HG03135 (cell line): ENCODE measurements around the gene PARVB.
"Not testable (repeated sequence)": the region's sequence is repeated elsewhere in the genome, so short reads cannot be mapped to it uniquely, and the experiment has no call there.

Source experiments
- ATAC-seq: cut with Tn5 transposase; IDR thresholded peaks from one replicate; pipeline ENCODE4 v1.9.1; 2021; ENCODE audit warnings: mild to moderate bottlenecking, moderate library complexity; ENCODE audit not compliant: unreplicated experiment

Gene PARVB

DNA sequence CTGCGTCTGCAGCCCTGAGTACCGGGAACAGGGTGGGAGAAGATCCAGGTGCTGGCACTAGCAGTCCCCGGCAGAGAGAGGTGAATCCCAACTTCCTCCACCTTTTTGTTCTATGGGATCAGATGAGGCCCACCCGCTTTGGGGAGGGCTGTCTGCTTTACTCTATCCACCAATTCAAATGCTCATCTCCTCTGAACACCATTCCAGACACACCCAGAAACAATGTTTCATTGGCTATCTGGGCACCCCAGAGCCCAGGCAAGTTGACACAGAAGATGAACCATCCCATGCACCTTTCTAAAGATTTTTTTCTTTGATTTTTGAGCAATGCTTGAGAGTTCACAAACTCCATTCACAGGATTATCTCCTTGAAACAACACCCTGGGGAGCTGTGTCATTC, 78.0 kb downstream of the PARVB start:
- no peak for ATAC-seq

DNA sequence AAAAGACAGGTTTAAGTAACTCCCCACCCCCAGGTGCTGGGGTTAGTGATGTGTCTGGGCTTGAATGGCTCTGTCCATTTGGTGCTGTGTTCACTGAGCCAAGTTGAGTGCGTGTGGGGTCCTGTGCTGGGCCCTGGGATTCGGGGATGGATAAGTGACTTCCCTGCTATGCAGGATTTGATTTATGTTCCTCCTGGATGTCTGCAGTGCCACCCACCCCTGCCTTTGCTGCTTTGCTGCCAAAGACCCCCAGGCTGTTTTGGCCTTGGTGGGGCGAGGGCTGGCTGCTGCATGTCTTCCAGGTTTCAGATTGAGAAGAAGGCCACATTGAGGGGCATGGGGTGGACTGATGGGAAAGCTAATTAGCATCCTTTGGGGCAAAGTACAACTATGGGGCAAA, 78.8 kb downstream of the PARVB start:
- no peak for ATAC-seq

DNA sequence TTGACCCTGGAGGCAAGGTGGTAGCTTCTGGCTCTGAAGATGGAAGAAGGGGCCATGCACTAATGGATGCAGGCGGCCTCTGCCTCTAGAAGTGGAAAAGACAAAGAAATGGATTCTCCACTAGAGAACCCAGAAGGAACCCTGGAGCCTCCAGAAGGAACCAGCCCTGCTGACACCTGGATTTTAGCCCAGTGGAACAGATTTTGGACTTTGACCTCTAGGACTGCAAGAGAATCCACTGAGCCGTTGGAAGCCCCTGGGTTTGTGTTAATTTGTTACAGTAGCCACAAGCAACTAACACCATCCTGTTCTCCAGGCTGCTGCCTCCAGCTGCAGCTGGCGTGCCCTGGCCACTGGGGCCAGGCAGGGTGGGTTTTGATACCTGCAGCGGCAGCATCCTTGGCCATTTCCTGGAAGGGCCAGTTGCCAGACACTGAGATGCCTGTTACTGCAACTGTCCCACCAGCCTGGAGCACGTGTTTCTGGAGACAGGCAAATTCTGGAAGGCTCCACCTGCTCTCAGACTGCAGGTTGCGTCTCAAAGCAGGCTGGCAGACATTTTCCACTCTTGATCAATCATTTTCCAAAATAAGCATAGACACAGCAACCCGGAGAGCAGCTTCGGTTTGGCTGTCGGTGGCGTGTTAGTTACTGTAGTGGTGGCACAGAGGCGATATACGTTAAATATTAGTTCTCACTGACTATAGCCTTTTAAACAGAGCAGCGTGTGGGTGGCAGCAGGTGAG, 79.8 kb downstream of the PARVB start:
- ATAC-seq, result no peak

DNA sequence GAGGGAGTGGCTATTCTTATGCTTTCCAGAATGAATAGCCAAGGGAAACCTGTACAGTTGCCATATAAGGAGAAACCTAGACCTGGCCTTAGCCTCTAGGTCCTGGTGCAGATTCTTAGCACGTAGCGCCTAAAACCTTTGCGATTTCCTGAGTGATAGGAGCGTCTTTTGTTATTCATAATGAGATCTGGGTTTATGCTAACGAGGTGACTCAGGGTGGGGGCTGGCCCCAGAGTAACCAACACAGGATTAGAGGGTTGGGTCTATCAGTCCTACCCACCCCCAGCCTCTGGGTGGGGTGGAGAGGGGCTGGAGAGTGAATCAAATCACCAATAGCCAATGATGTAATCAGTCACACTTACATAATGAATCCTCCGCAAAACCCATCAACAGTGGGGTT, 83.2 kb downstream of the PARVB start:
- no peak for ATAC-seq

DNA sequence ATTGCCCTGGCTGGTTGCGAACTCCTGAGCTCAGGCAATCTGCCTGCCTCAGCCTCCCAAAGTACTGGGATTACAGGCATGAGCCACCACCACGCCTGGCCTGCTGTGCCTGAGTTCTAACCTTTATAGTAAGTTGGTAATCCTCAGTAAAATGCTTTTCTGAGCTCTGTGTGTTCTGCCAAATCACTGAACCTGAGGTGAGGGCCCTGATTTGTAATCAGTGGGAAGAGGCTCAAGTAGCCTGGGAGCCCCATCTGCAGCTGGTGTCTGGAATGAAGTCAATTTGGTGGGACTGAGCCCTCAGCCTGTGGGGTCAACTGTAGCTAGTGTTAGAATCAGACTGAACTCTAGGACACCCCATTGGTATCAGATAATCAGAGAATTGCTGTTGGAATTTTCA, 84.0 kb downstream of the PARVB start:
- no peak for ATAC-seq

DNA sequence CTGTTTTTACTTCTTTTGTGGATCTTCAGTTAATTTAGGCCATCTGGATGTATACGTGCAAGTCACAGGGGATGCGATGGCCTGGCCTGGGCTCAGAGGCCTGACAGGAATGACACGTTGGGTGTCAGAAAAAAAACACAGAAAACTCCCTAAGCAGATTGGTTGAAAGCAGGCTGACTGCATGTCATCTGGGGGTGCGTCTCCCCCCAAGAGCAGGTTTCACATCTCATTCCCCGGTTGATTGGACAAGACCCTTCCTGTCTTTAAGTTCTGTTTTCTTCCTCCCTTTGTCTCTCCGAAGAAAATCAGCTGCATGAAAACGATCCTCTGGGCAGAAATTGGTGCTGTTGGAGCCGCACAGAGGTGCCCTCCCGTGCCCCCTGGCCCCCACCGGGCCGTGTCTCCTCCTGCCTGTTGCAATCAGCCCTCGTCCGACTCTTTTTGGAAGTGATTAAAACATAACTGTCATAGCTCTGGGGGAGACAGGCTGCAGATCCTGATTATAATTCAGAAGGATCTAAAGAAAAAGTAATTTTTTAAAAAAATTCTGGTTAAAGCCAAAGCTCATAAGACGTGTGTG, 84.8 kb downstream of the PARVB start:
- no peak for ATAC-seq

DNA sequence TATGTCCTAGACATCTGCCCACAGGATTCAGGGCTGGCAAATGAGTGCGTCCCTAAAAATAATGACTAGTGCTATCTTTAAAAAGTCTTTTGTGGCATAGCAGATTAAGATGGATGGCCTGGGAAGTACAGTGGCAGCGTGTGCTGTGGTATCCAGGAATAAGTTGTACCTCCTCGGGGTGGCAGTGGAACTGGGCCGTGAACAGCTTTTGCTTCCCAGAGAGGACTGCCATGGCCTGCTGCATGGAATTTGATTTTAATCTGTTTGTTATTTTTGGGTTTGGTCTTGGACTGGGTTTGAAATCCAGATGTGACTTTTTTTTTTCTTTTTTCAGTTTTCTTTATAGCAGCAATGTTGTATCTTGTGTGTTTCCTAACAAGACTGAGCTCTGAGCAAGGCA, 85.3 kb downstream of the PARVB start:
- ATAC-seq, result no peak

DNA sequence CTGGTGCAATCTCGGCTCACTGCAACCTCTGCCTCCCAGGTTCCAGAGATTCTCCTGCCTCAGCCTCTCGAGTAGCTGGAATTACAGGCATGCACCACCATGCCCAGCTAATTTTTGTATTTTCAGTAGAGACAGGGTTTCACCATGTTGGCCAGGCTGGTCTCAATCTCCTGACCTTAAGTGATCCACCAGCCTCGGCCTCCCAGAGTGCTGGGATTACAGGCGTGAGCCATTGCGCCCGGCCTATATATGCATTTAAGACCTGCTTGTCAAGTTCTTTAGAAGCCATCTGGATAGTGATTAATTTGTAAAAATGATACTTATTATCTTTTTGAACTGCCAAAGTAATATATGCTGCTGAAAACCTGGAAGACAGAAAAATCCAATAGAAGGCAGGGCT, 86.6 kb downstream of the PARVB start:
- not testable (repeated sequence) for ATAC-seq

DNA sequence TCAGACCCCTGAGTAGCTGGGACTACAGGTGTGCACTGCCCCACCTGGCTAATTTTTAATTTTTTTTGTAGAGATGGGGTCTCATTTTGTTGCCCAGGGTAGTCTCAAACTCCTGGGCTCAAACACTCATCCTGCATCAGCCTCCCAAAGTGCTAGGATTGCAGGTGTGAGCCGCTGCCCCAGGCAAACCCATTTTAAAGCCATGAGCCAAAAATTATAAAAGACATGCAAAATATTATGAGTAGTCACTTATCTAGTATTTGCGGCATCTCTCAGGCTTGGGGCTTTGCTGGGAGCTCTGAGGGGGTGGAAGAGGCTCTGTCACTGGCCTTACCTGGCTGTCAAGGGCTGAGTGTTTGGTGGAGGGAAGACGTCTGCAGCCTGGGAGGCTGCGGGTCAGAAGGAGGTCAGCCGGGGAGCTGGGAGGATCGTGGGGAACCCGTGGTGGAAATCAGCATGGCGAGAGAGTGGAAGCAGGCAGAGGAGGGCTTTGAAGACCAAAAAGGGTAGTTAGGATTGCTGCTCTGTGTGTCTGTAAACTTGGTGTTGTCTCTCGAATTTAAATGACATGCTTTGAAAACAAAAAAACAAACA, 87.6 kb downstream of the PARVB start:
- no peak for ATAC-seq

DNA sequence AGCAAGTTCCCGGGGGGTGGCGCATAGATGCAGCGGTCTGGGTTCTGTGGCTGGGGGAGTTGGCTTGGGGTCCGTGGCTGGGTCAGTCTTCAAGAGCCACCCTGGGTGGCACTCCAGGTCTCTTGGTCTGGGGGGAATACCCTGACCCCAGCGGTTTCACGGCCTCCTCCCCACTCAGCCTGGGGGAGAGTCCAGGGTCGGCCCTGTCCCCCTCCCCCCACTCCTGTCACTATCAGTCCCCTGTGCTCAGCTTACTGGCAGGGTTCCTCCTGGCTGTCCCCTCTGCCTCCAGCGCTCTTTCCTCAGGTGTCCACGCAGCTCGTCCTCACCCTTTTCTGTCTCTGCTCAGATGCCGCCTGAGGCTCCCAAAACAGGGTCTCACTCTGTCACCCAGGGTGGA, 88.1 kb downstream of the PARVB start:
- no peak for ATAC-seq

DNA sequence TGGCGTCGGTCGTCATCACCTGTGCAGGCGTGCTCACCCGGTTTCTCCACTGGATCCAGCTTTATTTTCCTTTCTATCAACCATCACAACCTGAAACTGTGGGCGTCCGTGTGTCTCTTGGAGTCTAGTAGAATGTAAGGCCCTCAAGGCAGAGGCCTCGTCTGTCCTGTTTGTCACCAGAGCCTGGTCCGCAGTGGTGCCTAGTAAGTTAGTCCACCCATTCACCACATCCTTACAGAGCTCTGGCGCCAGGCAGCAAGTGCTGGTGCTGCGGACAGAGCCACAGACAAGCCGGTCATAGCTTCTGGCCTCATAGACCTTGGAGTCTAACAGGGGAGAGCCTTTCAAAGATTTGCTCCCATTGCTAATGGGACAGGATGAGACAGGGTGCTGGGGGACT, 92.2 kb downstream of the PARVB start:
- no peak for ATAC-seq

DNA sequence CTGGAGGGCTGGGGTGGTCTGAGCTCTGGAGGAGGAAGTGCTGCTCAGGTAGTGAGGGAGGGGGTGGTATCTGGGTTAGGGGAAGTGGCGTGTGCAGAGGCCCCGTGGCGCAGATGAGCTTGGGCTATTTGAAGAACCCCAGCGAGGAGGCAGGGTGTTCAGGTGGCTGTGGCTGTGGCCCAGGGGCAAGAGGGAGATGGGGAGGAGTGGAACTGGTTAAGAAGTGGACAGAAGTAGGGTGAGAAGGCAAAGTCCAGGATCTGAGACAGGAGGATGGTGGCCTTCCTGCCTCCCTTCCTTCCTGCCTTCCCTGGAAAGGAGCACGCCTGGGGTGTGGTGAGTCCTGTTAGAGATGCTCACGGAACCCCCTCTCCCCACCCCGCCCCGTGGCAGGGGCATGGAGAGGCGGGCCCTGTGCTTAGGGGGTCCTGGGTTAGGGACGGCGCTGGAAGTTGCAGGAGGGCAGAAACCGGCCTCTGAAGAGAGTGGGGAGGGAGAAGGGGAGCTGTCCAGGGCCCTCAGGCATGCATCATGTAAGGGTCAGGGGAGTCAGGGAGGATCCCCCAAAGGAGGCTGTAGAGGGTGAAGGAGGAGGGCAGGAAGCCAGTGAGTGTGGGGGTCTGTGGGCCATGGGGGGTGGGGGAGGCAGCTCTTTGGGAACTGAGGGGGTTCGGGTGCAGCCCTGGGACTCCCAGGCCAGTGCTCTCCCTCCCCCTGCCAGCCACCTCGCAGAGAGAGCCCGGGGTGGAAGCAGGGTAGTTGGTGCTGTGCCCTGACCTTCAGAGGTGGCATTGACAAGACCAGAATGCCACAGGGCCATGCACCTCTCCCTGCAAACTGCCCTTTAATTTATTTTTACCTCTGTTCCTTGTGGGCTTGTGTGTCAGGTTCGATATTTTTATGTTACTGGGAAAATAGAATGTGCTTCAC, 92.9 kb downstream of the PARVB start:
- no peak for ATAC-seq

DNA sequence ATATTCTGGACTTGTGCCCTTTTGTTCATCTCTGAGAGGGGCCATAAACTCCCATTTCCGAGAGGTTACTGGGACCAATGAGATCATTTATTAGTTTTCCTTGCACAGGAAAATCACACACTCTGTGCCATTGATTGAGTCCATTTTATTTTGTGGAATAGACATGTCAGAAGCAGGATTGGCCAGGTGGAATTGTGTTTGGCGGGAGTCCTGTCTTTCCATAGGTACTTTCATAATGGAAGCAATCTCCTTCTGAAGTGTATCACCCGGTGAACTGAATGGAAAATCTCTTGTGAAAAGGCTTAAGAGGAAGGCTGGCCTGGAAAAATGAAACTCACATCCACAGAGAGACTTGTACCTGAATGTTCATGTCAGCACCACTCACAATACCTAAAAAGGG, 93.6 kb downstream of the PARVB start:
- no peak for ATAC-seq

DNA sequence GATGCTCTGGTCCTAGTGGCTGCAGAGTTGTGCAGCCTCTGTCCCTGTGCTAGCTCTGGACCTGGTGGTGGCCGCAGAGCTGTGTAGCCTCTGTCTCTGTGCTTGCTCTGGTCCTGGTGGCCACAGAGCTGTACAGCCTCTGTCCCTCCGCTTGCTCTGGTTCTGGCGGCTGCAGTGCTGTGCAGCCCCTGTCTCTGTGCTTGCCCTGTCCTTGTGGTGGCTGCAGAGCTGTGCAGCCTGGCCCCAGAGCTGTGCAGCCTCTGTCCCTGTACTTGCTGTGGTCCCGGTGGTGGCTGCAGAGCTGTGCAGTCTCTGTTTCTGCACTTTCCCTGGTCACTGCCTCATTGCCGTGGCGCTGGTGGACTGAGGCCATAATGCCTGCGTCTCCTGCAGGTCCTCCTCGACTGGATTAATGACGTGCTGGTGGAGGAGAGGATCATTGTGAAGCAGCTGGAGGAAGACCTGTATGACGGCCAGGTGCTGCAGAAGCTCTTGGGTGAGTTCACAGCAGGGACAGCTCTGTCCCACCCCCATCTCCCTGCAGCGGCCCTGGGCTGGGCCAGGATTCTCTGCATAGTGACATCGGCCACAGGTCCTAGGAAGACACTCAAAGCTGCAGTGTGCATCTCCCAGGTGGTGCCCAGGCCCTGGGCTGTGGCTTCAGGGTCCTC, 94.7 kb downstream of the PARVB start:
- no peak for ATAC-seq

DNA sequence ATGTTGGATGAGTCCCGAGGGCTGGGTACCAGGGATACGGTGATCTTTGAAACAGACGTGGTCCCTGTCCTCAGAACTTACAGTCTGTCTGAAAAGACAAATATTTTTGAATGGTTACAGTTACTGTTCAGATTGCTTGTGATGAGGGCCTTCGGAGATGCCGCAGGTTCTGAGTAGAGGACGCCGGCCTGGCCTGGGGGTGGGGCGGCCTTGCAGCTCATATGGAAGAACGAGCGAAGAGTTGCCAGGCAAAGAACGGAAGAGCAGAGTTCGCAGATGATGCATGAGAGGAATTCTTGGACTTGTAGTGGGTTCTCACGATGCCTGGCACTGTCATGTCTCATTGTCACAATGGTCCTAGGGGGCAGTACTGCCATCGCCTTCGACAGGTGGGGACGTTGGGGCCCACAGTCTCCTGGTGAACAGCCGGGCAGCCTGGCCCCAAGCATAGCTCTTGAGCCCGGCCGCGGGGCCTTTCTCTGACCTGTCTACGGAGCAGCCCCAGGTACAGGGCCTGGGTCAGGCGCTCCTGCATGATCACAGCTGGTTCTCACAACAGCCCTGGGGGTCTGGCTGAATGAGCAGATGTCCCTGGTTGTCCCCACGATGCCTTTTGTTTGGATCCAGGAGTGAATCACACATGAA, 95.7 kb downstream of the PARVB start:
- ATAC-seq, result no peak

DNA sequence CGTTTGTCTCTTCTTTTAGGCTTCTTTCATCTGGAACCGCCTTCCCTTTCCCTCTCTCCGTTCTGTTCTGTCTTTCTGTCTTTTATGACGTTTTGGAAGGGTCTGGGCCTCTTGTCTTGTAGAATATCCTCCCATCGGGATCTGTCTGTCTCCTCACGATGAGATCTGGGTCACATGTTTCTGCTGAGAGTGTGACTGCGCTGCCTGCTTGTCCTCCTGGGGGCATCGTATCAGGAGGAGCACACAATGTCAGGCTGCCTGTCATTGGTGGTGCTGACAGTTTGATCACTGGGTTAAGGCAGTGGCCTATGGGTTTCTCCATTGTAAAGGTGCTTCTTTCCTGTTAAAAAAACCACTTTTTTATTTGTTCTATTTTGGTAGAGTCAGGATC, 96.2 kb downstream of the PARVB start:
- ATAC-seq, result no peak

DNA sequence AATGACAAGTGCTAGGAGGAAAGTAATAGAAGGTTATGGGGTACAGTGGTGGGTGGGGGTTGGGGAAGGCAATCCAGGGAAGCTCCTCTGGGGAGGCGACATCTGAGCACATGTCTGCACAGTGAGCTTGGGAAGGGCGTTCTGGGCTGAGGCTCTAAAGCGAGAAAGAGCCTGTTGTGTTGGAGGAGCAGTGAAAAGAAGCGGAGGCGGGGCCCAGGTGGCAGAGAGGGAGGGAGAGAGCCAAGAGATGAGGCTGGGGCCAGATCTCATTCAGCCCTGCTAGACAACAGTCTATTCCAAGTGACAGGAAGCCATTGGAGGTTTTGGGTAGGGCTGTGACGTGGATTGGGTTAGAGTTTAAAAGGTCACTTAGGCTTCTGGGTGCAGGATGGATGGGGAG, 101.3 kb downstream of the PARVB start:
- ATAC-seq, result no peak

DNA sequence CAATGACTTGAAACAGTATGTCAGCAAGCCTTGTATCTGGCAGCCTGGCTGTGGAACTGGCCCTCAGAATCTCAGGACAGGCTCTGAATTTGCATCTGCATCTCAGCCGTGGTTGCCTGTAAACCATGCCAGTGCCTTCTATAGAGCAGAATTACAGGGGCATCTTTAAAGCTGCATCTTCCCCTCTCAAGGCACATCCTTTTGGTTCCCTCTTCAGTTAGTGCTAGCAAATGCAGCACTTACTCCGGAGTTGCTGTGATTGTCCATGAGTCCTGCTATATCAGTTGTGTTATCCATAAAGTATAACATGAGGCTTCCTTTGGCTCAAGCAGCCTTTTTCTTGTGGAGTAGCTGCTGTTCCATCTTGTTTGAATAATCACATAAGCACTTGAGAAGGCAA, 102.7 kb downstream of the PARVB start:
- no peak for ATAC-seq

DNA sequence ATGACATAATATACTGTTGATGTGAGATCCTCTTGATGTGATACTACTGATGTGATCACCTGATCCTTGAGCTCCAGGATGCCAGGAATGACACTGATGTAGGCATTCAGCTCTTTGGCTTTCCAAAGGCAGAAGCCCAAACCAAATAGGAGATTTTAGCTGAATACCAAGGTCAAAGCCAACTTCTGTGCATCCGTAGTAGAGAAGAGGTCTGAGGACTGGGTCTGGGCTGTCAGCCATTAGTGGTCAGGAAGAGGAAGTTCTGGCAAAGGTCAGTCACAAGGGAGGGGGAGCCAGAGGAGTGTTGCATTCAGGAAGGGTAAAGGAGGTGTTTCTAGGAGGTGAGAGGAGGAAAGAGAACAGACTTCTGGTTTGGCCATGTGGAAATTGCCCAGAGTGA, 103.3 kb downstream of the PARVB start:
- ATAC-seq, result no peak

DNA sequence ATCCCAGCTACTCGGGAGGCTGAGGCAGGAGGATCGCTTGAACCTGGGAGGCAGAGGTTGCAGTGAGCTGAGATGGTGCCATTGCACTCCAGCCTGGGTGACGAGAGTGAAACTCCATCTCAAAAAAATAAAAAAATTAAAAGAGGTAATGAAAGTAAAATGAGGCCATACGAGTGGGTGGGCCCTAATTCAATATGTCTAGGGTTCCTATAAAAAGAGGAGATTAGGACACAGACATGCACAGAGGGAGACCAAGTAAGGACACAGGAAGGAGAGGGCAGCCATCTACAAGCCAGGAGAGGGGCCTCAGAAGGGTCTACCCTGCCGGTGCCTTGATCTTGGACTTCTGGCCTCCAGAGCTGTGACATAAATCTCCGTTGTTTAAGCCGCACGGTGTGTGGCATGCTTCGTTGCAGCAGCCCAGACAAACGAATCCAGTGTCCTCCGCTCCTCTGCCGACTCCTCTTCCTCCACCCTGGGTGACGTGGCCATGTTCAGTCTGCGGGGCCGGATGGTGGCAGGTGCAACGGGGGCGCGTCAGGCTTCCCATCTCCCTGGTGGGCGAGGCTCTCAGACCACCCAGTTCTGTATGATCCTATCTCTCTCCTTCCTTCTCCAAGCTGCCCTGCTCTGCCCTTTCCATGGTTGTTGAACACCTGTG, 105.0 kb downstream of the PARVB start:
- no peak for ATAC-seq
